Upper lobe of left lung (tissue), 6 donors: ENCODE data around the gene C3orf18. TPM values are rescaled to one million over a fixed set of nuclear protein-coding genes. Genes with fewer than 3 reads are reported as not detected.

Experiments used
- ATAC-seq, 2 donors: fragments of 200-7000 bp; cut with Tn5 transposase; one replicate each; pipeline ENCODE4 v1.9.1; 2022; ENCODE audit warnings: mild to moderate bottlenecking in 2 of 2, moderate library complexity in 2 of 2; ENCODE audit not compliant: low FRiP score in 2 of 2
- DNase-seq, 2 donors: peaks; one replicate each; pipeline ENCODE4 v3.0.0-alpha.2; 2019 to 2020
- H3K27ac ChIP-seq, 4 donors: fragments of 200-600 bp; sonication (generic); one replicate each; pipeline ENCODE4 v1.5.1; 2016 to 2019
- H3K27me3 ChIP-seq, 4 donors: fragments of 200-600 bp; sonication (generic); one replicate each; pipeline ENCODE4 v1.5.1; 2017 to 2019
- H3K36me3 ChIP-seq, 4 donors: fragments of 200-600 bp; sonication (generic); one replicate each; pipeline ENCODE4 v1.5.1; 2016 to 2019
- H3K4me1 ChIP-seq, 4 donors: fragments of 200-600 bp; sonication (generic); one replicate each; pipeline ENCODE4 v1.5.1; 2018 to 2019
- H3K4me3 ChIP-seq, 4 donors: fragments of 200-600 bp; sonication (generic); one replicate each; pipeline ENCODE4 v1.5.1; 2017 to 2019; ENCODE audit warnings: mild to moderate bottlenecking in 2 of 4, moderate library complexity in 1 of 4
- H3K9me3 ChIP-seq, 4 donors: fragments of 200-600 bp; sonication (generic); one replicate each; pipeline ENCODE4 v1.5.1; 2018 to 2019
- CTCF ChIP-seq, 6 experiments: fragments of 450-650 bp in 4 of 6; fragments of 200-600 bp in 2 of 6; sonication (generic) in 2 of 6; IDR thresholded peaks; one replicate each; pipeline ENCODE4 v1.5.1; 2016 to 2019; ENCODE audit warnings: antibody characterized with exemption in 6 of 6
- EP300 ChIP-seq, 4 donors: sonication (generic); formaldehyde crosslinking; IDR thresholded peaks; one replicate each; pipeline ENCODE4 v1.5.1; 2017; ENCODE audit warnings: antibody characterized with exemption in 4 of 4, control low read depth in 2 of 4
- POLR2A ChIP-seq, 4 donors: fragments of 450-650 bp; IDR thresholded peaks; one replicate each; pipeline ENCODE4 v1.5.1; 2016 to 2017; ENCODE audit warnings: antibody characterized with exemption in 4 of 4, mild to moderate bottlenecking in 2 of 4
- POLR2AphosphoS5 ChIP-seq, 2 donors: sonication (generic); formaldehyde crosslinking; IDR thresholded peaks; one replicate each; pipeline ENCODE4 v1.5.1; 2017; ENCODE audit warnings: antibody characterized with exemption in 2 of 2
- WGBS, 2 donors: methylation state at CpG; one replicate each; pipeline ENCODE4 v1.1.5; 2017 to 2018; 5-methylcytosine and 5-hydroxymethylcytosine counted together
- total RNA-seq, 6 donors: library from RNA; depleted of rRNA in 4 of 6; stranded (reverse); fragments of >200 nt in 4 of 6; gene quantifications; one replicate each; pipeline versions ENCODE4 v1.1.0 to v1.2.1, GENCODE V29; 2016 to 2021
- donor health status: DM: no; HTN: no; CAD: no; lungs with moderate emphysema.
- donor health status: DM: no; HTN: yes; CAD: no; lungs with severe emphysema.

The C3orf18 gene
- total RNA-seq, result 1 to 10 TPM; 4.7 to 7.5 (median 5.7) TPM

DNA sequence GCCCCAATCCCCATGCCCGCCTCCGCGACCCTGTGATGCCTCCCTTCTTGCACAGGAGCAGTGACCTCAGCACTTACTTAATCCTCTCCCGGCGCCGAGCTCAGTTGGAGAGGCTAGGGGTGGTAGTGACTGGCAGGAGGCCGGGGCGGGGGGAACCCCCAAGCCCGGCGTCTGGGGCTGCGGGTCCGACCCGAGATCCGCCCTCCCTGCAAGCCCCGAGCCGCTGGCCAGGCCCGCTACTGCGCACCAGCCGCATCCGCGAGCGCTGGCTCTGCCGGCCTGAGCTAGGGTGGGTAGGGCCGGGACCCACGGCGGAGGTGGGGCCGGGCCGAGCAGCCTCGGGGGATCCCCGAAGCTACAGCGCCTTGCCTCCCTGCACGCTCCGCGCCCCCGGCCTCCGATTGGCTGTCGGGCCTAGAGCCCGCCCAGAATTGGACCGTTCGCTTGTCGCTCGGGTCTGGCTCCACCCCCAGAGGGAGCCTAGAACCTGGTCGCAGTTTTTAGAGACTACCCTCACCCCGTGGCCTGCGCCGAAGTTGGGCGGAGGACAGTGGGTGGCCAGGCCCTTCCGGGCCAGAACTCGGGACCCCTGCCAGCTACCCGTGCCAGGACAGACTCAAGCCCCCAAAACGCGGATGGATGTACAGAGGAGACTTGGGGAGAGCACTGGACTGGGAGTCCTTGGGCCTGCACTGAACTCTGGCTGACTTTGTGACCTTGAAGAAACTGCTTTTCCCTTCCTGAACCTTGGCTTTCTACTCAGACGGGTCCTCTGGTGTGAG, at the start of gene C3orf18:
C3orf18 (minus strand) TSS at position 362 of the 782 bp plus-strand sequence. CDS start 2,048 bp downstream, outside the sequence.
- ATAC-seq (peak; percentile 87 to 89), DNase-seq (peak; percentile 94 to 99)
- H3K36me3 ChIP-seq, result no peaks in the 10 kb centered on the region
- H3K9me3 ChIP-seq, result no peaks in the 10 kb centered on the region
- TF ChIP-seq CTCF (IDR thresholded peaks at IDR 0.05), result peak in 1 of 6 experiments; percentile 7
- TF ChIP-seq POLR2AphosphoS5 (IDR thresholded peaks at IDR 0.05), result peak in 1 of 2 donors; percentile 7
- peak in 1 of 4 donors; percentile 49 for TF ChIP-seq POLR2A (IDR thresholded peaks at IDR 0.05)
- no peak for TF ChIP-seq EP300 (IDR thresholded peaks at IDR 0.05)
- peaks cover 30 to 45% (median 35%) of the 10 kb centered on the region in 4 donors for H3K4me1 ChIP-seq
- no peaks in the 10 kb centered on the region for H3K27me3 ChIP-seq
- peak within 1 kb of the TSS; percentile 23 to 91 (median 84) for H3K27ac ChIP-seq
- peak within 1 kb of the TSS; percentile 57 to 78 (median 70) for H3K4me3 ChIP-seq
- WGBS, 2 donors, result 4 to 6% methylated on average over 7 to 24 of the region's 53 CpGs

DNA sequence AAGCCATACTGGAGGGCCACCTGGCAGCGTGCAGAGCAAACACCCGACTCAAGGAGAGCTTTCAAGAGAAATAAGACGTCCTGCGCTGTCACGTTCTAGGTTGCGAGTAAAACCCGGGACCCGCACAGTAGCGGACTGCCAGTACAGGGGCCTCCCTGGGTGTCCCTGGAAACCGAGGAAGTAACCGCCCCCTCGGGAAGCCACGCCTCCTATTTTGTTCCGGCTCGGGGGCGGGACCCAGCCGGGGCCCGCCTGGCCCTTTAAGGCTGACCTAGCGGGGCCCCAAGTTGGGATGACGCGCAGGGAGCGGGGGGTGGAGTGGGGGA, 49.2 kb upstream of the C3orf18 start:
- Histone ChIP-seq H3K9me3 (no peaks in the 10 kb centered on the region), H3K4me3 (peak overlapping the region; percentile 63 to 97 (median 90)), H3K36me3 (no peaks in the 10 kb centered on the region), H3K27ac (peak overlapping the region; percentile 95 to 97 (median 96)), H3K27me3 (no peaks in the 10 kb centered on the region), H3K4me1 (peaks cover 43 to 70% (median 64%) of the 10 kb centered on the region in 4 donors)
- DNase-seq, result peak; percentile 96
- TF ChIP-seq POLR2A (IDR thresholded peaks at IDR 0.05) (peak in 2 of 4 donors; percentile 6 to 34), POLR2AphosphoS5 (IDR thresholded peaks at IDR 0.05) (peak in 1 of 2 donors; percentile 45), CTCF (IDR thresholded peaks at IDR 0.05) (no peak)
- ATAC-seq, result peak; percentile 89 to 90
- WGBS, 2 donors, result 0% methylated on average over 2 to 21 of the region's 22 CpGs

- peak in 1 of 2 donors; percentile 92 for DNase-seq
Observed at GRCh38 chr3:50616003-50616769, 48.6 kb upstream of the C3orf18 start.

DNA sequence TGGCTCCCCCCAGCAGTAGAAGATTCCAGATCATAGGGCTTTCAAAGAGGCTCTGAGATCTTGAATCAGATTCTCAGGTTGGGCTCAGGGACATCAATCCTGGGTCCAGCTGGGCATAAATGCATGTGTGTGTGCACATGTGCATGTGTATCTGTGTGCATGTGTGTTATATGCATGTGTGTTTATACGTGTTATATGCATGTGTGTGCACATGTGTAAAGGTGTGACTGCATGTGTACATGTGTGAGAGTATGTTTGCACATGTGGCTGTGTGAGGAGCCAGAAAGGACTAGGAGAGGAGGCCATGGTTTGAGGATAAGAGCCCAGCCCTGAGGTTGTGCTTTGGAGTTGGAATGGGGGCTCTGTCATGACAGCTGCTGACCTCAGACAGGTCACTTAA, 47.6 kb upstream of the C3orf18 start:
- Histone ChIP-seq H3K27ac (no peak overlapping the region), H3K9me3 (no peaks in the 10 kb centered on the region), H3K4me1 (peaks cover 47 to 72% (median 67%) of the 10 kb centered on the region in 4 donors), H3K4me3 (no peak overlapping the region), H3K27me3 (no peaks in the 10 kb centered on the region), H3K36me3 (no peaks in the 10 kb centered on the region)
- WGBS, 2 donors, result 68 to 78% methylated on average over 1 of the region's 1 CpG
- no peak for ATAC-seq
- no peak for DNase-seq
- TF ChIP-seq EP300 (IDR thresholded peaks at IDR 0.05) (no peak), CTCF (IDR thresholded peaks at IDR 0.05) (no peak), POLR2A (IDR thresholded peaks at IDR 0.05) (no peak), POLR2AphosphoS5 (IDR thresholded peaks at IDR 0.05) (no peak)

More at GRCh38 chr3:50616003-50616769, 48.6 kb upstream of the C3orf18 start:
- H3K27me3 ChIP-seq, result no peaks in the 10 kb centered on the region
- peak overlapping the region; percentile 95 to 97 (median 96) for H3K27ac ChIP-seq
- TF ChIP-seq POLR2A (IDR thresholded peaks at IDR 0.05) (peak in 1 of 4 donors; percentile 30), POLR2AphosphoS5 (IDR thresholded peaks at IDR 0.05) (no peak), CTCF (IDR thresholded peaks at IDR 0.05) (peak; percentile 95 to 99 (median 98))
- peaks cover 43 to 71% (median 68%) of the 10 kb centered on the region in 4 donors for H3K4me1 ChIP-seq
- peak overlapping the region; percentile 63 to 97 (median 90) for H3K4me3 ChIP-seq
- peak; percentile 78 to 86 for ATAC-seq
- no peaks in the 10 kb centered on the region for H3K9me3 ChIP-seq
- WGBS, 2 donors, result 0 to 1% methylated on average over 13 to 24 of the region's 24 CpGs
- no peaks in the 10 kb centered on the region for H3K36me3 ChIP-seq
